ENCODE results near the gene RNF5.
A peak's percentile ranks its signal among the peaks of the same experiment; 100 is the strongest.

RNF5 gene

GRCh38 chr6:32196682-32197616 is 18.7 kb downstream of the RNF5 start:
- H3K27ac ChIP-seq: peak overlapping the region; percentile 98
- in situ Hi-C loops (cut with HindIII; ENCODE audit: low pct_ligation_motif_present, low sequenced_read_pairs): no loop called here
- H3K4me3 ChIP-seq (ENCODE audit: low read depth, low read length): peak overlapping the region; percentile 80

GRCh38 chr6:32198345-32198696 is 20.1 kb downstream of the RNF5 start:
- H3K4me3 ChIP-seq (ENCODE audit: low read depth, low read length): no peak overlapping the region
- H3K27ac ChIP-seq: no peak overlapping the region
- H3K27me3 ChIP-seq (replicated peaks): no peaks in the 10 kb centered on the region
- TF ChIP-seq, protein P1, sequence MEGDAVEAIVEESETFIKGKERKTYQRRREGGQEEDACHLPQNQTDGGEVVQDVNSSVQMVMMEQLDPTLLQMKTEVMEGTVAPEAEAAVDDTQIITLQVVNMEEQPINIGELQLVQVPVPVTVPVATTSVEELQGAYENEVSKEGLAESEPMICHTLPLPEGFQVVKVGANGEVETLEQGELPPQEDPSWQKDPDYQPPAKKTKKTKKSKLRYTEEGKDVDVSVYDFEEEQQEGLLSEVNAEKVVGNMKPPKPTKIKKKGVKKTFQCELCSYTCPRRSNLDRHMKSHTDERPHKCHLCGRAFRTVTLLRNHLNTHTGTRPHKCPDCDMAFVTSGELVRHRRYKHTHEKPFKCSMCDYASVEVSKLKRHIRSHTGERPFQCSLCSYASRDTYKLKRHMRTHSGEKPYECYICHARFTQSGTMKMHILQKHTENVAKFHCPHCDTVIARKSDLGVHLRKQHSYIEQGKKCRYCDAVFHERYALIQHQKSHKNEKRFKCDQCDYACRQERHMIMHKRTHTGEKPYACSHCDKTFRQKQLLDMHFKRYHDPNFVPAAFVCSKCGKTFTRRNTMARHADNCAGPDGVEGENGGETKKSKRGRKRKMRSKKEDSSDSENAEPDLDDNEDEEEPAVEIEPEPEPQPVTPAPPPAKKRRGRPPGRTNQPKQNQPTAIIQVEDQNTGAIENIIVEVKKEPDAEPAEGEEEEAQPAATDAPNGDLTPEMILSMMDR (IDR thresholded peaks at IDR 0.05; ENCODE audit: low read depth, low read length, missing control alignments): no peak
- DNase-seq: no peak
- no peaks in the 10 kb centered on the region for H3K36me3 ChIP-seq (replicated peaks)
- in situ Hi-C loops (cut with HindIII; ENCODE audit: low pct_ligation_motif_present, low sequenced_read_pairs): no loop called here

More at GRCh38 chr6:32196682-32197616, 18.7 kb downstream of the RNF5 start:
- Histone ChIP-seq H3K27me3 (replicated peaks) (no peaks in the 10 kb centered on the region), H3K36me3 (replicated peaks) (no peaks in the 10 kb centered on the region)
- TF ChIP-seq, protein P1 (IDR thresholded peaks at IDR 0.05; ENCODE audit: low read depth, low read length, missing control alignments): no peak
- DNase-seq: no peak

DNA sequence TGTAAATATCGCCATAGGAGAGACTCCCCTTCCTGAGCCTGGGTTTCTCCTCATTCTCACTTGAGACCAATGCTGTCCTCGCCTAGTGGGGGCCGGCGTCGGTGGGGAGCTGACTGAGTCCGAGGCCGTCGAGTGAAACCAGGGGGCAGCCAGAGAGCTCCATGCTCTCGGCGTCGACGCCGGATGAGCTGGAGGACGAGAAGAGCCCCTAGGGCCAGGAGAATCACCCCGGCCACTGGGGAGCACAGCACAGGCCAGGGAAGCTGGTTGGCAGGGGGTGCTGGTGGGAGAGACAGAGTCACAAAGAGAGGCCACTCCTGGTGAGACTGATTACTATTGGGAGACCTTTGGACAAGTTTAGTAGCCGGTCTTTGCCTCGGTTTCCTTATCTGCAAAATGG is 20.7 kb downstream of the RNF5 start:
- no peaks in the 10 kb centered on the region for H3K36me3 ChIP-seq (replicated peaks)
- no peaks in the 10 kb centered on the region for H3K27me3 ChIP-seq (replicated peaks)
- H3K4me3 ChIP-seq (ENCODE audit: low read depth, low read length): no peak overlapping the region
- no peak for DNase-seq
- H3K27ac ChIP-seq: no peak overlapping the region
- in situ Hi-C loops (cut with HindIII; ENCODE audit: low pct_ligation_motif_present, low sequenced_read_pairs): no loop called here
- TF ChIP-seq, protein P1 (IDR thresholded peaks at IDR 0.05; ENCODE audit: low read depth, low read length, missing control alignments): no peak

DNA sequence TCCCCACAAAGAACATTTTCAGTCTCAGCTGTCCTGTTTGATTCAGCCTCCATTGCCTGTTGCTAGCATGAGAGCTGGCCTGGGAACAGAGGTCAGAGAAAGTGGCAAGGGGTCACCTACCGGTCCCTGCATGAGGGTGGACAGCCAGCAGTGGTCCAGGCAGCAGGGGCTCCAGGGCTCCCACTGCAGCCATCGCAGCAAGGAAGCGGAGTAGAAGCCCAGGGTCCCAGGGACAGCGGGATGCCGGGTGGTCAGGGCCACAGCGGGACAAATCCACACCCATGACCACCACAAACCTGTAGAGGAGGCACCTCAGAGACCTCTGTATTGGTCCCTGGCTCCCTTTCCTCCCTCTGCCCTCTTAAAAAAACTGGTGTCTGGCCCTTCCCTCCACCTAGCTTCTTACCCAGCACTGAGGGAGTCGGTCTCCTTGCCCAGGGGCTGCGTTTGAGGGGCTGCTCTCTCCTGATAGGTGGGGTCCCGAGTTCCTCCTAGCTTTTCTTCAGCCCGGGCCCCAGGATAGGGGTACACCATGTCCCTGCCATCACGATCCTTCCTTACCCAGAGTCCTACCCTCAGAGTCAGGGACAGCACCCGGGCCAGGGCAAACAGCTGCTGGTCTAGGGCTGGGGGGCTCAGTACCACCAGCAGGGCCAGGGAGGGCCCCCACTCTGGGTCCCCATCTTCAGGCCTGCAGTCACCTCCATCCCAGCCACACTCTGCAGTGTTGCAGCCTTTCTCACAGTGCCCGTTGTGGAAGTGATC is 22.7 kb downstream of the RNF5 start:
- TF ChIP-seq, protein P1 (IDR thresholded peaks at IDR 0.05; ENCODE audit: low read depth, low read length, missing control alignments): no peak
- Histone ChIP-seq H3K27me3 (replicated peaks) (no peaks in the 10 kb centered on the region), H3K27ac (no peak overlapping the region), H3K36me3 (replicated peaks) (no peaks in the 10 kb centered on the region), H3K4me3 (ENCODE audit: low read depth, low read length) (no peak overlapping the region)
- DNase-seq: no peak
- in situ Hi-C loops (cut with HindIII; ENCODE audit: low pct_ligation_motif_present, low sequenced_read_pairs): no loop called here

- H3K27me3 ChIP-seq (replicated peaks): no peaks in the 10 kb centered on the region
- H3K4me3 ChIP-seq (ENCODE audit: low read depth, low read length): no peak overlapping the region
- TF ChIP-seq, protein P1 (IDR thresholded peaks at IDR 0.05; ENCODE audit: low read depth, low read length, missing control alignments): no peak
- no peaks in the 10 kb centered on the region for H3K36me3 ChIP-seq (replicated peaks)
- H3K27ac ChIP-seq: no peak overlapping the region
- no peak for DNase-seq
- in situ Hi-C loops (cut with HindIII; ENCODE audit: low pct_ligation_motif_present, low sequenced_read_pairs): no loop called here
Observed at GRCh38 chr6:32202186-32202585, 24.0 kb downstream of the RNF5 start.
